ENCODE results near the gene ANKRD13C. TPM values are rescaled to one million over a fixed set of nuclear protein-coding genes. Genes with fewer than 3 reads are reported as not detected.
A peak's percentile ranks its signal among the peaks of the same experiment; 100 is the strongest.
"Not testable (repeated sequence)": the region's sequence is repeated elsewhere in the genome, so short reads cannot be mapped to it uniquely, and the experiment has no call there.

Gene ANKRD13C
- total RNA-seq, 1 experiment from 2014 or later: 14.4 TPM

- no peak for TF ChIP-seq CTCF (IDR thresholded peaks at IDR 0.05; ENCODE audit: insufficient read depth in 1 of 2, low read depth in 1 of 2, low read length in 1 of 2, severe bottlenecking in 1 of 2, unreplicated experiment in 1 of 2)
- no peaks in the 10 kb centered on the region for H3K36me3 Mint-ChIP-seq (ENCODE audit: insufficient read depth, unreplicated experiment)
- Histone ChIP-seq H3K4me3 (ENCODE audit: low read depth, low read length) (no peak overlapping the region), H3K36me3 (ENCODE audit: control insufficient read depth, insufficient read depth, low read length) (no peaks in the 10 kb centered on the region), H3K9me3 (no peaks in the 10 kb centered on the region), H3K4me1 (no peaks in the 10 kb centered on the region), H3K27me3 (replicated peaks; ENCODE audit: control insufficient read depth, insufficient read depth, low read length) (no peaks in the 10 kb centered on the region)
- no TSS peak for BruUV-seq (replicated peaks)
- no peak for DNase-seq
- CTCF ChIA-PET: no interaction called here
- intact Hi-C loops (cut with micrococcal nuclease; ENCODE audit: unreplicated experiment): loop anchor here (10.0 kb wide), 1 partner anchor 1948 kb away; no protein-coding TSS in a partner anchor
- no peak overlapping the region for H3K27ac Mint-ChIP-seq (ENCODE audit: unreplicated experiment)
- no peaks in the 10 kb centered on the region for H3K9me3 Mint-ChIP-seq (ENCODE audit: unreplicated experiment)
- H3K4me1 Mint-ChIP-seq (ENCODE audit: low read depth, unreplicated experiment): no peaks in the 10 kb centered on the region
- no peak overlapping the region for H3K4me3 Mint-ChIP-seq (ENCODE audit: unreplicated experiment)
- POLR2A ChIA-PET: no interaction called here
- H3K27me3 Mint-ChIP-seq (ENCODE audit: insufficient read depth, unreplicated experiment): no peaks in the 10 kb centered on the region
These were observed 28.2 kb upstream of the ANKRD13C start for GRCh38 chr1:70382682-70383081.

GRCh38 chr1:70376196-70376595 lies 21.7 kb upstream of the ANKRD13C start:
- intact Hi-C loops (cut with micrococcal nuclease; ENCODE audit: unreplicated experiment): no loop called here
- no peaks in the 10 kb centered on the region for H3K4me1 Mint-ChIP-seq (ENCODE audit: low read depth, unreplicated experiment)
- H3K36me3 ChIP-seq (ENCODE audit: control insufficient read depth, insufficient read depth, low read length): no peaks in the 10 kb centered on the region
- H3K4me3 ChIP-seq (ENCODE audit: low read depth, low read length): no peak overlapping the region
- H3K36me3 Mint-ChIP-seq (ENCODE audit: insufficient read depth, unreplicated experiment): no peaks in the 10 kb centered on the region
- no peaks in the 10 kb centered on the region for H3K27me3 Mint-ChIP-seq (ENCODE audit: insufficient read depth, unreplicated experiment)
- no peak overlapping the region for H3K4me3 Mint-ChIP-seq (ENCODE audit: unreplicated experiment)
- no peaks in the 10 kb centered on the region for H3K27me3 ChIP-seq (replicated peaks; ENCODE audit: control insufficient read depth, insufficient read depth, low read length)
- no peaks in the 10 kb centered on the region for H3K9me3 ChIP-seq
- CTCF ChIA-PET: no interaction called here
- BruUV-seq (replicated peaks): no TSS peak
- H3K27ac Mint-ChIP-seq (ENCODE audit: unreplicated experiment): no peak overlapping the region
- no peak for TF ChIP-seq CTCF (IDR thresholded peaks at IDR 0.05; ENCODE audit: insufficient read depth in 1 of 2, low read depth in 1 of 2, low read length in 1 of 2, severe bottlenecking in 1 of 2, unreplicated experiment in 1 of 2)
- DNase-seq: no peak
- POLR2A ChIA-PET: interaction anchor here (0.7 kb wide), 1 partner anchor 47 kb away, joined by 5 read pairs; no protein-coding TSS in a partner anchor
- H3K9me3 Mint-ChIP-seq (ENCODE audit: unreplicated experiment): no peaks in the 10 kb centered on the region
- no peaks in the 10 kb centered on the region for H3K4me1 ChIP-seq

GRCh38 chr1:70373580-70373979 lies 19.1 kb upstream of the ANKRD13C start:
- CTCF ChIA-PET; H3K36me3 Mint-ChIP-seq (ENCODE audit: insufficient read depth, unreplicated experiment); H3K36me3 ChIP-seq (ENCODE audit: control insufficient read depth, insufficient read depth, low read length); H3K4me1 ChIP-seq; H3K9me3 ChIP-seq; intact Hi-C loops (cut with micrococcal nuclease; ENCODE audit: unreplicated experiment); H3K9me3 Mint-ChIP-seq (ENCODE audit: unreplicated experiment); H3K27me3 ChIP-seq (replicated peaks; ENCODE audit: control insufficient read depth, insufficient read depth, low read length); H3K4me3 ChIP-seq (ENCODE audit: low read depth, low read length); BruUV-seq (replicated peaks); H3K4me1 Mint-ChIP-seq (ENCODE audit: low read depth, unreplicated experiment); H3K4me3 Mint-ChIP-seq (ENCODE audit: unreplicated experiment); H3K27me3 Mint-ChIP-seq (ENCODE audit: insufficient read depth, unreplicated experiment): not testable (repeated sequence)
- peak overlapping the region; percentile 40 for H3K27ac Mint-ChIP-seq (ENCODE audit: unreplicated experiment)
- peak in 1 of 2 experiments; percentile 33 for DNase-seq
- POLR2A ChIA-PET: interaction anchor here (0.6 kb wide), 1 partner anchor 8 kb away, joined by 3 read pairs; no protein-coding TSS in a partner anchor

GRCh38 chr1:70372426-70372825 lies 17.9 kb upstream of the ANKRD13C start:
- Mint-ChIP-seq H3K9me3 (ENCODE audit: unreplicated experiment) (no peaks in the 10 kb centered on the region), H3K4me1 (ENCODE audit: low read depth, unreplicated experiment) (no peaks in the 10 kb centered on the region), H3K36me3 (ENCODE audit: insufficient read depth, unreplicated experiment) (no peaks in the 10 kb centered on the region), H3K4me3 (ENCODE audit: unreplicated experiment) (no peak overlapping the region), H3K27ac (ENCODE audit: unreplicated experiment) (no peak overlapping the region), H3K27me3 (ENCODE audit: insufficient read depth, unreplicated experiment) (no peaks in the 10 kb centered on the region)
- H3K36me3 ChIP-seq (ENCODE audit: control insufficient read depth, insufficient read depth, low read length): no peaks in the 10 kb centered on the region
- no peak overlapping the region for H3K4me3 ChIP-seq (ENCODE audit: low read depth, low read length)
- DNase-seq: no peak
- ChIA-PET CTCF (no interaction called here), POLR2A (no interaction called here)
- intact Hi-C loops (cut with micrococcal nuclease; ENCODE audit: unreplicated experiment): no loop called here
- H3K27me3 ChIP-seq (replicated peaks; ENCODE audit: control insufficient read depth, insufficient read depth, low read length): no peaks in the 10 kb centered on the region
- BruUV-seq (replicated peaks): no TSS peak
- no peaks in the 10 kb centered on the region for H3K9me3 ChIP-seq
- H3K4me1 ChIP-seq: no peaks in the 10 kb centered on the region
- TF ChIP-seq CTCF (IDR thresholded peaks at IDR 0.05; ENCODE audit: insufficient read depth in 1 of 2, low read depth in 1 of 2, low read length in 1 of 2, severe bottlenecking in 1 of 2, unreplicated experiment in 1 of 2): no peak

GRCh38 chr1:70371586-70371985 lies 17.1 kb upstream of the ANKRD13C start:
- H3K27me3 Mint-ChIP-seq (ENCODE audit: insufficient read depth, unreplicated experiment); CTCF ChIA-PET; POLR2A ChIA-PET; H3K4me3 ChIP-seq (ENCODE audit: low read depth, low read length); H3K27me3 ChIP-seq (replicated peaks; ENCODE audit: control insufficient read depth, insufficient read depth, low read length); H3K9me3 ChIP-seq; H3K4me1 ChIP-seq; H3K4me1 Mint-ChIP-seq (ENCODE audit: low read depth, unreplicated experiment); H3K27ac Mint-ChIP-seq (ENCODE audit: unreplicated experiment); DNase-seq; intact Hi-C loops (cut with micrococcal nuclease; ENCODE audit: unreplicated experiment); H3K4me3 Mint-ChIP-seq (ENCODE audit: unreplicated experiment); H3K36me3 ChIP-seq (ENCODE audit: control insufficient read depth, insufficient read depth, low read length); BruUV-seq (replicated peaks); H3K9me3 Mint-ChIP-seq (ENCODE audit: unreplicated experiment); H3K36me3 Mint-ChIP-seq (ENCODE audit: insufficient read depth, unreplicated experiment): not testable (repeated sequence)

Data from Caco-2 (cell line).